Gastrocnemius medialis (tissue), 4 donors: Measurements from ENCODE around the gene NEDD4L.

Experiments used
- CTCF ChIP-seq, 5 experiments: fragments of 450-650 bp in 3 of 5; fragments of 200-600 bp in 2 of 5; sonication (generic) in 2 of 5; IDR thresholded peaks in 4 of 5; conservative IDR thresholded peaks in 1 of 5; 1 replicate in 4 of 5; 2 replicates in 1 of 5; pipeline ENCODE4 v1.5.1; 2016 to 2019; ENCODE audit warnings: antibody characterized with exemption in 5 of 5, mild to moderate bottlenecking in 3 of 5, moderate library complexity in 3 of 5
- POLR2A ChIP-seq, 2 donors: fragments of 450-650 bp; IDR thresholded peaks; one replicate each; pipeline ENCODE4 v1.6.1; 2017; ENCODE audit warnings: antibody characterized with exemption in 2 of 2, mild to moderate bottlenecking in 2 of 2, moderate library complexity in 2 of 2

DNA sequence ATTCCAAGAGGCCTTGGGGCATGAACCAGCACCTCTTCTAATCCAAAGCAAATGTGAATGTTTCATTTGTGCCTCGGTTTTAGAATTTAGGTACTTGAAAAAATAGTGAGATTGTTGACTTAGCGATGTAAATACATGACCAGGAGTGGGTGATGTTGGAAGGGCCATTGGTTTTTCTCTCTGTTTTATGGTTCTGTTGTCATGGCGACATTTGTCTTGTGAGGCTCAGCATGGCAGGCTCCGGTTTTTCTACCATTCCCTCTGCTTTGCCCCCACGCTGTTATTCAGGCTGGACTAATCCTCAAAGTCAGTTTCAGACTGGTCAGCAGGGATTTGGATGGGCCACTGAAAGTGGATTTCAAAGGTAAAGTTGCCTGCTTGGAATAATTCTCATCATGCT is 329.5 kb downstream of the NEDD4L start:
- TF ChIP-seq CTCF (IDR thresholded peaks at IDR 0.05 in 4 of 5, conservative IDR thresholded peaks at IDR 0.05 in 1 of 5) (no peak), POLR2A (IDR thresholded peaks at IDR 0.05) (no peak)
